ENCODE results near the gene ZNF383. TPM values are rescaled to one million over a fixed set of nuclear protein-coding genes. Genes with fewer than 3 reads are reported as not detected.
"Not testable (repeated sequence)": the region's sequence is repeated elsewhere in the genome, so short reads cannot be mapped to it uniquely, and the experiment has no call there.

The ZNF383 gene
- total RNA-seq, result 6.4 TPM

- Histone ChIP-seq H3K27me3 (no peaks in the 10 kb centered on the region), H3K4me1 (peaks cover 25% of the 10 kb centered on the region), H3K27ac (peak within 1 kb of the TSS; percentile 91), H3K4me3 (peak within 1 kb of the TSS; percentile 78 to 98), H3K9me3 (no peaks in the 10 kb centered on the region), H3K36me3 (peaks cover 0 to 22% of the 10 kb centered on the region in 2 donors)
- TF ChIP-seq POLR2AphosphoS5 (IDR thresholded peaks at IDR 0.05; ENCODE audit: insufficient read depth in 1 of 2, low read depth in 1 of 2) (peak; percentile 90 to 92), CTCF (IDR thresholded peaks at IDR 0.05) (no peak)
- DNase-seq (ENCODE audit: extremely low spot score in 2 of 2), result peak; percentile 90 to 96
- intact Hi-C loops (cut with DNase I), result loop anchor here (10.0 kb wide), 1 partner anchor 157 kb away; the partner anchor contains the start of gene ZNF527
These were observed at the start of gene ZNF383 for GRCh38 chr19:37217775-37218591. Gene ZNF383, plus strand, starts transcription at chr19:37218214. Its CDS starts 12,240 bp downstream, at chr19:37230454.

- Histone ChIP-seq H3K9me3 (peaks cover 1% of the 10 kb centered on the region), H3K27ac (peak within 1 kb of the TSS; percentile 74), H3K4me1 (peaks cover 9% of the 10 kb centered on the region), H3K27me3 (no peaks in the 10 kb centered on the region), H3K36me3 (peaks cover 0 to 24% of the 10 kb centered on the region in 2 donors), H3K4me3 (peak within 1 kb of the TSS; percentile 66 to 78)
- DNase-seq (ENCODE audit: extremely low spot score in 2 of 2), result peak in 1 of 2 donors; percentile 90
- TF ChIP-seq POLR2A (IDR thresholded peaks at IDR 0.05) (no peak), CTCF (IDR thresholded peaks at IDR 0.05) (peak in 1 of 3 experiments; percentile 19), POLR2AphosphoS5 (IDR thresholded peaks at IDR 0.05; ENCODE audit: insufficient read depth in 1 of 2, low read depth in 1 of 2) (peak; percentile 60 to 99)
- intact Hi-C loops (cut with DNase I), result no loop called here
These were observed 45.3 kb upstream of the ZNF383 start, which contains the start of gene ZNF585A for GRCh38 chr19:37172368-37173366. Gene ZNF585A, minus strand, starts transcription at chr19:37172695. Its CDS starts 2,785 bp downstream, at chr19:37169910.

GRCh38 chr19:37186071-37186470 is 31.9 kb upstream of the ZNF383 start:
- H3K4me1 ChIP-seq; H3K27me3 ChIP-seq; H3K27ac ChIP-seq; H3K4me3 ChIP-seq; intact Hi-C loops (cut with DNase I); DNase-seq (ENCODE audit: extremely low spot score in 2 of 2): not testable (repeated sequence)
- Histone ChIP-seq H3K9me3 (peaks cover 49% of the 10 kb centered on the region), H3K36me3 (peaks cover 8 to 66% of the 10 kb centered on the region in 2 donors)

GRCh38 chr19:37195248-37195647 is 22.8 kb upstream of the ZNF383 start:
- H3K4me3 ChIP-seq; H3K27ac ChIP-seq; H3K27me3 ChIP-seq; H3K4me1 ChIP-seq; intact Hi-C loops (cut with DNase I); DNase-seq (ENCODE audit: extremely low spot score in 2 of 2): not testable (repeated sequence)
- Histone ChIP-seq H3K36me3 (peaks cover 5 to 98% of the 10 kb centered on the region in 2 donors), H3K9me3 (peaks cover 39% of the 10 kb centered on the region)

- H3K9me3 ChIP-seq, result peaks cover 26% of the 10 kb centered on the region
- H3K4me3 ChIP-seq; H3K27me3 ChIP-seq; H3K4me1 ChIP-seq; DNase-seq (ENCODE audit: extremely low spot score in 2 of 2); H3K27ac ChIP-seq; intact Hi-C loops (cut with DNase I): not testable (repeated sequence)
- peaks cover 6 to 97% of the 10 kb centered on the region in 2 donors for H3K36me3 ChIP-seq
These were observed 20.9 kb upstream of the ZNF383 start for GRCh38 chr19:37197115-37197514.

GRCh38 chr19:37197768-37198167 is 20.2 kb upstream of the ZNF383 start:
- Histone ChIP-seq H3K9me3 (peaks cover 21% of the 10 kb centered on the region), H3K36me3 (peaks cover 6 to 93% of the 10 kb centered on the region in 2 donors)

More at GRCh38 chr19:37197768-37198167, 20.2 kb upstream of the ZNF383 start:
- Histone ChIP-seq H3K4me1 (no peaks in the 10 kb centered on the region), H3K4me3 (no peak overlapping the region), H3K27ac (no peak overlapping the region), H3K27me3 (no peaks in the 10 kb centered on the region)
- no peak for TF ChIP-seq CTCF (IDR thresholded peaks at IDR 0.05)
- TF ChIP-seq POLR2A (IDR thresholded peaks at IDR 0.05), result no peak
- DNase-seq (ENCODE audit: extremely low spot score in 2 of 2), result no peak
- intact Hi-C loops (cut with DNase I), result no loop called here

All from vagina (tissue), 2 donors.